SH-SY5Y (cell line): Measurements from ENCODE around the gene TAF1B.

ENCODE experiments used
- GATA2 ChIP-seq: IDR thresholded peaks from 2 replicates; pipeline ENCODE4 v1.6.1; 2011; ENCODE audit warnings: mild to moderate bottlenecking, low read depth, low read length
- GATA3 ChIP-seq: IDR thresholded peaks from 2 replicates; pipeline ENCODE4 v1.6.1; 2011; ENCODE audit warnings: low read depth, mild to moderate bottlenecking, low read length, moderate library complexity

DNA sequence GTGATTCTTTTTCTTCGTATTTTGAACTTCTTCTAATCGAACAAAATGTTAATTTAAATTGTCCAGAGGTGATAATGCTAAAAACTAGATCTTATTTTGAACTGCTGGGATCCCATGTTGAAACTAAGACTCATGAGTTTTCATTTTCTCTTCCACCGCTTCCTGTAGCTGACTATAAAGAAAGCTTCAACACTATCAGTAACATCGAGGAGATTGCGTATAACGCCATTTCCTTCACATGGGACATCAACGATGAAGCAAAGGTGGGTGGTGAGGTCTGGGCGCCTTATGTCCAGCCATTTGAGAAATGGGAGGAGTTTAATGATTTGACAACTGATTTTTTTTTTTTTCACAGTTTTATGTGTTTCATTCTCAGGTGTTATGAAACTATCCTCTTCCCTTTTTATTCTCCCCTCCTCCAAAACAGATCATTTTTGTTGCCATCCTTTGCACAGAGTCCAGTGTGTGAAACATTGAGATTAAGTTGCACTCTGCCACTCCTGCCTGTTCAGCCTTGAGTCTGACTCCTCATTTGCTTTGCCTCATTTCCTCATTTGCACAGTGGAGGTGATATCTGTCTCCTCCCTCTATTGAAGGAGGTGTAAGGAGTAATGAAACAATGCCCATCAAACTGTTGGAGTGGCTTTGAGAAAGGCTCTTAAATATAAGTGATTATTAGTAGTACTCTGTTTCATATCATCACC is 122.0 kb downstream of the TAF1B start:
- no peak for TF ChIP-seq GATA3
- no peak for TF ChIP-seq GATA2
